ENCODE measurements around the gene KIF5C.

DNA sequence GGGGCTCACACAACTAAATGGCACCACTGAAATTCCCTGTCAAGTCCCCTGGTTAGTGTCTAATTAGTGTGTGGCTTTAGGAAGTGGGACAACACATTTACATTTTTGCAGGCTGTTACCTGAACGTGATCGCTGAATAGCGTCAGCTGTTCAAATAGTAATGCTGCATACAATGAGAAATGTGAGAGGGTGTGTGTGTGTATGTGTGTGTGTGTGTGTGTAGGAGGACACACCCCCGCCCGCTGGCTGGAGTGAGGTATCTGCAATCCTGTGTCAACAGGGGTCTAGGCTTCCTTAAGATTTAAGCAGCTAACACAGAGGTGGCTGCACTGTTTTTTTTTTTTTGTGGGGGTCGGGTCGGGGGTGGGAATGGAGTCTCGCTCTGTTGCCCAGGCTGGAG, 158.7 kb downstream of the KIF5C start:
- TF ChIP-seq ZNF274 (IDR thresholded peaks at IDR 0.05; ENCODE audit: low read depth, low read length) (no peak), YY1 (IDR thresholded peaks at IDR 0.05; ENCODE audit: insufficient read depth, insufficient read length) (no peak)

All from NT2/D1 (cell line).